ENCODE measurements around the gene BMPR2.
"Not testable (repeated sequence)": the region's sequence is repeated elsewhere in the genome, so short reads cannot be mapped to it uniquely, and the experiment has no call there.

The BMPR2 gene

DNA sequence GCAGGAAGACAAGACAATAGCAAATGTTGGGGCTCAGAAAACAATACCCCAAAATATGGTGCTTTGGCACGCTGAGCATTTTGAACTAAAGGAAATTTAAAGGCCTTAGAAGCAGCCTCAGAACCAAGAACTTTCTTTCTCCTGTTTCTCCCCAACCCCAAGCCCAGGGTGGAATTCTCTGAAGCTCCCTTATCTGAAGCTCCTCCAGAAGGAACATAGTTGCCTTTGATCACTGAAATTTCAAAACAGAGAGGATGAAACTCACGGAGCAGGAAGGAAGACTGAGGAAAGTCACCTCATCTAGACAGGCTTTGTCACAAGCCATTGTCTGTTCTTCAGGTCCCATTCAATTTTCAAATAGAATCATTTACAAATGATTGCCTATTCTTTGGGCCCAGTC lies 15.5 kb upstream of the BMPR2 start:
- TF ChIP-seq, protein P1, sequence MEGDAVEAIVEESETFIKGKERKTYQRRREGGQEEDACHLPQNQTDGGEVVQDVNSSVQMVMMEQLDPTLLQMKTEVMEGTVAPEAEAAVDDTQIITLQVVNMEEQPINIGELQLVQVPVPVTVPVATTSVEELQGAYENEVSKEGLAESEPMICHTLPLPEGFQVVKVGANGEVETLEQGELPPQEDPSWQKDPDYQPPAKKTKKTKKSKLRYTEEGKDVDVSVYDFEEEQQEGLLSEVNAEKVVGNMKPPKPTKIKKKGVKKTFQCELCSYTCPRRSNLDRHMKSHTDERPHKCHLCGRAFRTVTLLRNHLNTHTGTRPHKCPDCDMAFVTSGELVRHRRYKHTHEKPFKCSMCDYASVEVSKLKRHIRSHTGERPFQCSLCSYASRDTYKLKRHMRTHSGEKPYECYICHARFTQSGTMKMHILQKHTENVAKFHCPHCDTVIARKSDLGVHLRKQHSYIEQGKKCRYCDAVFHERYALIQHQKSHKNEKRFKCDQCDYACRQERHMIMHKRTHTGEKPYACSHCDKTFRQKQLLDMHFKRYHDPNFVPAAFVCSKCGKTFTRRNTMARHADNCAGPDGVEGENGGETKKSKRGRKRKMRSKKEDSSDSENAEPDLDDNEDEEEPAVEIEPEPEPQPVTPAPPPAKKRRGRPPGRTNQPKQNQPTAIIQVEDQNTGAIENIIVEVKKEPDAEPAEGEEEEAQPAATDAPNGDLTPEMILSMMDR (IDR thresholded peaks at IDR 0.05; ENCODE audit: low read depth, low read length, missing control alignments) = no peak
- Histone ChIP-seq H3K36me3 (replicated peaks) (no peaks in the 10 kb centered on the region), H3K27ac (no peak overlapping the region), H3K4me3 (ENCODE audit: low read depth, low read length) (no peak overlapping the region), H3K27me3 (replicated peaks) (no peaks in the 10 kb centered on the region)
- DNase-seq = no peak
- in situ Hi-C loops (cut with HindIII; ENCODE audit: low pct_ligation_motif_present, low sequenced_read_pairs) = no loop called here

DNA sequence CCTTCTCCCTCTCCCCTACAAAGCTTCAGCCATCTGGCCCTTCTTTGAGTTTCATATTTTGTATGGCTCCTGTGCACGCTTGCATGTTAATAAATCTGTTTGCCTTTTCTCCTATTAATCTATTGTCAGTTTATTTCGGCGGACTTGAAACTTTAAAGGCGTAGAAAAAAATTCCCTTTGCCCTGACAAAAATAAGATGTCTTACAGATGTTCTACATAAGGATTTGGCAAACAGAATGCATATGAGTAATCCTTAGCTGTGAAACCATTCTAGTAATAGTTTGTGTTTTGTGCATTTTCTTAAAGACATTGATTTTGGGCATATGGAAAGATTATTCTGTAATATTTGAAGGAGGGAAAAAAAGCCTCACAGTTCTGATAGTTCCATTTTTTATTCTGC lies 15.0 kb upstream of the BMPR2 start:
- TF ChIP-seq, protein P1 (IDR thresholded peaks at IDR 0.05; ENCODE audit: low read depth, low read length, missing control alignments) = no peak
- Histone ChIP-seq H3K27me3 (replicated peaks) (no peaks in the 10 kb centered on the region), H3K27ac (no peak overlapping the region), H3K4me3 (ENCODE audit: low read depth, low read length) (no peak overlapping the region), H3K36me3 (replicated peaks) (no peaks in the 10 kb centered on the region)
- in situ Hi-C loops (cut with HindIII; ENCODE audit: low pct_ligation_motif_present, low sequenced_read_pairs) = no loop called here
- no peak for DNase-seq

DNA sequence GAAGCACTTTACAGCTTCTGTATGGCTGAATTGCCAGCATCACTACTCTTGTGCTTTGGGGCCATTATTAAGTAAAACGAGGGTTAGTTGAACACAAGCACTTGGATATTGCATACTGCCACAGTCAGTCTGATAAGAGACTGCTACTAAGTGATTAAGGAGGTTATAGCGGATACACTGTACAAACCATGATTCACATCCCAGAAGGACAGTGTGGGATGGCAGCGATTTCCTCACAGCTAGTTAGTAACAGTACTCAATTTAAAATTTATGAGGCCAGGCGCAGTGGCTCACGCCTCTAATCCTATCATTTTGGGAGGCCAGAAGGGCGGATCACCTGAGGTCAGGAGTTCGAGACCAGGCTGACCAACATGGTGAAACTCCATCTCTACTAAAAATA lies 2.6 kb upstream of the BMPR2 start:
- DNase-seq = peak; percentile 14
- no peaks in the 10 kb centered on the region for H3K27me3 ChIP-seq (replicated peaks)
- H3K4me3 ChIP-seq (ENCODE audit: low read depth, low read length) = no peak overlapping the region
- H3K36me3 ChIP-seq (replicated peaks) = no peaks in the 10 kb centered on the region
- TF ChIP-seq, protein P1 (IDR thresholded peaks at IDR 0.05; ENCODE audit: low read depth, low read length, missing control alignments) = no peak
- in situ Hi-C loops (cut with HindIII; ENCODE audit: low pct_ligation_motif_present, low sequenced_read_pairs) = no loop called here
- no peak overlapping the region for H3K27ac ChIP-seq

DNA sequence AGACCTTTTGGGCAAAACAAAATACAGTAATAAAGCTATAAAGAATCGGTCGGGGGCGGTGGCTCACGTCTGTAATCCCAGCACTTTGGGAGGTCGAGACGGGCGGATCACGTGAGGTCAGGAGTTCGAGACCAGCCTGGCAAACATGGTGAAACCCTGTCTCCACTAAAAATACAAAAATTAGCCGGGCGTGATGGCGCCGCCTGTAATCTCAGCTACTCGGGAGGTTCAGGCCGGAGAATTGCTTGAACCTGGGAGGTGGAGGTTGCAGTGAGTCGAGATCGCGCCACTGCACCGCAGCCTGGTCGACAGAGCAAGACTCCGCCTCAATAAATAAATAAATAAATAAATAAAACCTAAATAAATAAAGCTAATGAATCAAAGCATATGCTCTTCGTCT lies 1.7 kb upstream of the BMPR2 start:
- DNase-seq; H3K4me3 ChIP-seq (ENCODE audit: low read depth, low read length); H3K27me3 ChIP-seq (replicated peaks); in situ Hi-C loops (cut with HindIII; ENCODE audit: low pct_ligation_motif_present, low sequenced_read_pairs); H3K36me3 ChIP-seq (replicated peaks): not testable (repeated sequence)
- peak overlapping the region; percentile 96 for H3K27ac ChIP-seq

DNA sequence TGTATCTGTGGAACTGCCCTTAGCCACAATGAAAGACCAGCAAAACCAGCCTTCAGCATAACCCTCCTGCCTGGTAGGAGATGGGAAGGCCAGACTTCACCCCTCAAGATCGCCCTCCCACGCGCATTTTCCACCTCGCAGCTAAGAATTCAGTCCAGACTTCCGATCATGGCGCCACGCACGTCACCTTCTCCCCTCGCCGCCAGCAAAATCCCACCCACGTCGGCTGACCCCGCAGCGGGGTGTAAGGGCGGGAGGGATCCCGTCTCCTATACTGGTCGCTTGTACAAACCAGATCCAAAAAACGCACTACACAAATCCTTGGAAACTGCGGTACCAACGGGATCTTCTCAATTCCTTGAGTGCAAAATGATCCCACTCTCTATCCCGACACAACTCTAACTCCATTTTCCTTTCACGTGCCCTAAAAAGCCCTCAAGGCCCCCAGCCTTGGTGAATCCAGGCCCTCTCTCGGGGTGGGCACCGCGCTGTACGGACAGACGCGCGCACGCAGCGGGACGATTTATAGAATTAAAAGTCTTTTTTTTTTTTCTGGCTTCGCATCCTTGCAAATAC lies 1.0 kb upstream of the BMPR2 start:
- TF ChIP-seq, protein P1 (IDR thresholded peaks at IDR 0.05; ENCODE audit: low read depth, low read length, missing control alignments) = no peak
- H3K4me3 ChIP-seq (ENCODE audit: low read depth, low read length) = peak overlapping the region; percentile 62

DNA sequence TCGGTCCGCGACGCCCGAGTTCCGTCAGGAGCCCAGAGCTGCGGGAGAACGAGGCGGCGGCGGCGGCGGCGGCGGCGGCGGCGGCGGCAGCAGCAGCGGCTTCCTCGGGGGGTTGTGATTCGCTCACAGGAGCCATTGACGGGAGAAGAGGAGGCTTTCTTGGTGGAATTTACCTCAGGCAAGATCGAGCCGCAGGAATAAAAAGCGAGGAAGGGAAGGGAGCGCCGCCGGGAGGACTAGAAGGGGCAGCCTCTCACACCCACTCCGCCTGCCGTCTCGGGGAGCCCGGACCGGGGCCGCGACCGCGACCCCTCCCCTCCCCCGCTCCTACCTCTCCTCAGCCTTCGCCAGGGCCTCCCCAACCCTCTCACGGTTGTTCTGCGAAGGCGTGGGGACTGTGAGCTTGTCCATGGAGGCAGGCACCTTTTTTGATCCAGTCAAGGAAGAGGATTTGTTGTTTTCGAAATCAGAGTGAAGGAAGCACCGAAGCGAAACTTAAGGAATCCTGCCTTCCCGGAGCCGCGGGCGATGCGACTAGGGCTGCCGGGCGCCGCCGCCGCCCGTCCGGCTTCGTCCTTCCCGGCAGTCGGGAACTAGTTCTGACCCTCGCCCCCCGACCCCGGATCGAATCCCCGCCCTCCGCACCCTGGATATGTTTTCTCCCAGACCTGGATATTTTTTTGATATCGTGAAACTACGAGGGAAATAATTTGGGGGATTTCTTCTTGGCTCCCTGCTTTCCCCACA lies 506 bp downstream of the BMPR2 start:
- in situ Hi-C loops (cut with HindIII; ENCODE audit: low pct_ligation_motif_present, low sequenced_read_pairs) = no loop called here
- Histone ChIP-seq H3K27ac (peak overlapping the region; percentile 96), H3K27me3 (replicated peaks) (no peaks in the 10 kb centered on the region), H3K36me3 (replicated peaks) (no peaks in the 10 kb centered on the region), H3K4me3 (ENCODE audit: low read depth, low read length) (peak overlapping the region; percentile 95)
- no peak for DNase-seq
- TF ChIP-seq, protein P1 (IDR thresholded peaks at IDR 0.05; ENCODE audit: low read depth, low read length, missing control alignments) = no peak

More for the DNA sequence above, 1.0 kb upstream of the BMPR2 start:
- DNase-seq = peak; percentile 76
- Histone ChIP-seq H3K36me3 (replicated peaks) (no peaks in the 10 kb centered on the region), H3K27me3 (replicated peaks) (no peaks in the 10 kb centered on the region), H3K27ac (peak overlapping the region; percentile 96)
- in situ Hi-C loops (cut with HindIII; ENCODE audit: low pct_ligation_motif_present, low sequenced_read_pairs) = no loop called here
